Osteoblast (primary cell): Measurements from ENCODE around the gene MAP3K2. TPM values are rescaled to one million over a fixed set of nuclear protein-coding genes. Genes with fewer than 3 reads are reported as not detected.

ENCODE experiments used
- DNase-seq: peaks from one replicate; pipeline ENCODE4 v3.0.0; 2011; ENCODE audit warnings: low spot score, mixed read lengths; ENCODE audit not compliant: insufficient read length; ENCODE audit errors: missing footprints
- H2AFZ ChIP-seq: 2 replicates; pipeline ENCODE4 v1.6.0; 2011; ENCODE audit warnings: mild to moderate bottlenecking, low read length
- H3K27ac ChIP-seq: 2 replicates; pipeline ENCODE4 v1.5.1; 2011; ENCODE audit warnings: mild to moderate bottlenecking, low read depth, low read length, moderate library complexity
- H3K27me3 ChIP-seq: 2 replicates; pipeline ENCODE4 v1.6.0; 2012; ENCODE audit warnings: mild to moderate bottlenecking, control low read depth, inconsistent platforms, low read length, moderate library complexity; ENCODE audit not compliant: insufficient read depth
- H3K36me3 ChIP-seq: 2 replicates; pipeline ENCODE4 v1.5.1; 2011; ENCODE audit warnings: mild to moderate bottlenecking, low read length, control low read depth, moderate library complexity; ENCODE audit not compliant: insufficient read depth
- H3K4me1 ChIP-seq: 2 replicates; pipeline ENCODE4 v1.5.1; 2011; ENCODE audit warnings: mild to moderate bottlenecking, low read length, control low read depth, moderate library complexity; ENCODE audit not compliant: insufficient read depth
- H3K4me2 ChIP-seq: 2 replicates; pipeline ENCODE4 v1.6.0; 2011; ENCODE audit warnings: mild to moderate bottlenecking, low read length; ENCODE audit not compliant: insufficient read depth
- H3K4me3 ChIP-seq: fragments of 200-600 bp; sonication (generic); 3 replicates; pipeline ENCODE4 v1.5.1; 2012; ENCODE audit warnings: mild to moderate bottlenecking, low read length, inconsistent platforms; ENCODE audit not compliant: insufficient read depth
- H3K79me2 ChIP-seq: 2 replicates; pipeline ENCODE4 v1.6.0; 2012; ENCODE audit warnings: mild to moderate bottlenecking, low read length, control low read depth, inconsistent platforms; ENCODE audit not compliant: insufficient read depth
- H3K9me3 ChIP-seq: 2 replicates; pipeline ENCODE4 v1.5.1; 2011; ENCODE audit warnings: low read depth, low read length, control low read depth
- H4K20me1 ChIP-seq: 2 replicates; pipeline ENCODE4 v1.6.0; 2012; ENCODE audit warnings: mild to moderate bottlenecking, low read length, control low read depth; ENCODE audit not compliant: insufficient read depth
- CTCF ChIP-seq: IDR thresholded peaks from 2 replicates; pipeline ENCODE4 v1.5.1; 2011; ENCODE audit warnings: mild to moderate bottlenecking, low read depth, low read length, moderate library complexity; ENCODE audit errors: extremely low read depth
- total RNA-seq: library from RNA; depleted of rRNA; stranded (reverse); fragments of >200 nt; gene quantifications from 2 replicates; pipeline ENCODE4 v1.2.3, GENCODE V29; 2012

The MAP3K2 gene
- total RNA-seq, 1 donor: 64.1 TPM

- no peak for TF ChIP-seq CTCF
- no peak overlapping the region for H2AFZ ChIP-seq
- DNase-seq: peak; percentile 73
- H3K4me3 ChIP-seq: no peak overlapping the region
- no peaks in the 10 kb centered on the region for H3K36me3 ChIP-seq
- H3K4me2 ChIP-seq: no peak overlapping the region
- no peaks in the 10 kb centered on the region for H3K9me3 ChIP-seq
- peaks cover 32% of the 10 kb centered on the region for H3K27me3 ChIP-seq
- H3K4me1 ChIP-seq: peaks cover 9% of the 10 kb centered on the region
- H4K20me1 ChIP-seq: no peaks in the 10 kb centered on the region
- no peaks in the 10 kb centered on the region for H3K79me2 ChIP-seq
- H3K27ac ChIP-seq: no peak overlapping the region
Measured at GRCh38 chr2:127420039-127420864, 32.5 kb upstream of the MAP3K2 start.

GRCh38 chr2:127419448-127420038 lies 31.8 kb upstream of the MAP3K2 start:
- H3K9me3 ChIP-seq: no peaks in the 10 kb centered on the region
- DNase-seq: peak; percentile 96
- H3K36me3 ChIP-seq: no peaks in the 10 kb centered on the region
- no peak overlapping the region for H2AFZ ChIP-seq
- H3K4me2 ChIP-seq: no peak overlapping the region
- no peak overlapping the region for H3K4me3 ChIP-seq
- TF ChIP-seq CTCF: no peak
- peaks cover 32% of the 10 kb centered on the region for H3K27me3 ChIP-seq
- H4K20me1 ChIP-seq: no peaks in the 10 kb centered on the region
- peaks cover 11% of the 10 kb centered on the region for H3K4me1 ChIP-seq
- no peak overlapping the region for H3K27ac ChIP-seq
- no peaks in the 10 kb centered on the region for H3K79me2 ChIP-seq

GRCh38 chr2:127419112-127419430 lies 31.3 kb upstream of the MAP3K2 start:
- H4K20me1 ChIP-seq: no peaks in the 10 kb centered on the region
- no peaks in the 10 kb centered on the region for H3K36me3 ChIP-seq
- TF ChIP-seq CTCF: no peak
- H3K9me3 ChIP-seq: no peaks in the 10 kb centered on the region
- no peak overlapping the region for H3K4me3 ChIP-seq
- no peak overlapping the region for H3K4me2 ChIP-seq
- no peak overlapping the region for H2AFZ ChIP-seq
- H3K27ac ChIP-seq: no peak overlapping the region
- H3K27me3 ChIP-seq: peaks cover 31% of the 10 kb centered on the region
- peaks cover 13% of the 10 kb centered on the region for H3K4me1 ChIP-seq
- H3K79me2 ChIP-seq: no peaks in the 10 kb centered on the region
- DNase-seq: no peak

- H3K36me3 ChIP-seq: no peaks in the 10 kb centered on the region
- TF ChIP-seq CTCF: no peak
- H3K27me3 ChIP-seq: peaks cover 26% of the 10 kb centered on the region
- H2AFZ ChIP-seq: no peak within 1 kb of the TSS
- no peak within 1 kb of the TSS for H3K4me2 ChIP-seq
- H3K27ac ChIP-seq: no peak within 1 kb of the TSS
- H4K20me1 ChIP-seq: no peaks in the 10 kb centered on the region
- H3K79me2 ChIP-seq: no peaks in the 10 kb centered on the region
- H3K9me3 ChIP-seq: no peaks in the 10 kb centered on the region
- no peak for DNase-seq
- peaks cover 13% of the 10 kb centered on the region for H3K4me1 ChIP-seq
- no peak within 1 kb of the TSS for H3K4me3 ChIP-seq
Measured at GRCh38 chr2:127418300-127419111, 30.7 kb upstream of the MAP3K2 start, which contains the start of gene PROC. PROC (plus strand) TSS chr2:127418427; CDS start chr2:127419943, 1,516 bp downstream.
